ENCODE results near the gene DNAJC11.
"Not testable (repeated sequence)": the region's sequence is repeated elsewhere in the genome, so short reads cannot be mapped to it uniquely, and the experiment has no call there.

- not testable (repeated sequence) for TF ChIP-seq CTCF (conservative IDR thresholded peaks at IDR 0.05; ENCODE audit: low read depth, low read length); EZH2 (IDR thresholded peaks at IDR 0.05; ENCODE audit: borderline replicate concordance, low read depth, low read length, poor library complexity, severe bottlenecking)
Observed at GRCh38 chr1:6742676-6743188, 41.1 kb upstream of the DNAJC11 start.

Data from A673 (cell line).